ENCODE measurements around the gene TEX2. TPM values are rescaled to one million over a fixed set of nuclear protein-coding genes. Genes with fewer than 3 reads are reported as not detected.
A peak's percentile ranks its signal among the peaks of the same experiment; 100 is the strongest.

Gene TEX2
- total and polyA plus RNA-seq, 2 of the 13 experiments (the other 11 are each of a cell fraction or from before 2014, with no cell fraction given): 21.4 to 37.7 TPM

DNA sequence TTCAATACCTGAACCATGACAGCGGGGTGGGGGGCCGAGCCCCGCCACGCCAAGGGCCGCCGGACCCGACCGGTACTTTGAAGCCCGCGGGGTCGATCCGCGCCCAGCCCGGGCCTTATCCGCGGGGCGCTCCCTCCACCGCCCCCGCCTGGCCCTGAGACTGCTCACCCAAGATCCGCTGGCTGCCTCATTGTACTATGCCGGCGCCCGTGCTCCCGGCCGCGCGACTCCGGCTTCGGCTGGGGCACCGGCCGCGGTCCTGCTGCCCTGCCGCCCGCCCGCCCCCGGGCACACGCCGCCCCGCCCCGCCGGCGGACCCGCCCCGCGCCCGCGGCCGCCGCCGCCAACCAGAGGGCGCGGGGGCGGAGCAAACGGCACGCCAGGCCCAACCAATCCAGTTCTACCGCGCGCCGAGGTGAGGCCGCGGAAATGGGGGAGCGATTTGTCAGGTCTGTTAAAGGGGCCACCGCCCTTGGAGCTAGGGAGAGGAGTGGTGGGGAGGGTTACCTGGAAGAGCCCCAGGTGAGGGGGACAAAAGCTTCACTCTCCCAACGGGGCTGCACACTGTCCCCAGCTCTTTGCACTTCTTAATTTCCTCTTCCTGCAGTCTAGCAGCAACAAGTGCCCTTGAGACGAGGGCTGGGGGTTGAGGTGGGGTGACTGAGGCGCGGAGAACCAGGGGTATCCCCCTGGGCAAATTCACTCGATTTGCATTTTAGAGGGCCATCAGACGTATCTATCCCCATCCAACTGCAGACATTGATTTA lies at the start of gene TEX2 (continued):
- TF ChIP-seq, protein P1, sequence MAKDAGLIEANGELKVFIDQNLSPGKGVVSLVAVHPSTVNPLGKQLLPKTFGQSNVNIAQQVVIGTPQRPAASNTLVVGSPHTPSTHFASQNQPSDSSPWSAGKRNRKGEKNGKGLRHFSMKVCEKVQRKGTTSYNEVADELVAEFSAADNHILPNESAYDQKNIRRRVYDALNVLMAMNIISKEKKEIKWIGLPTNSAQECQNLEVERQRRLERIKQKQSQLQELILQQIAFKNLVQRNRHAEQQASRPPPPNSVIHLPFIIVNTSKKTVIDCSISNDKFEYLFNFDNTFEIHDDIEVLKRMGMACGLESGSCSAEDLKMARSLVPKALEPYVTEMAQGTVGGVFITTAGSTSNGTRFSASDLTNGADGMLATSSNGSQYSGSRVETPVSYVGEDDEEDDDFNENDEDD (CRISPR knock-in tag; IDR thresholded peaks at IDR 0.05; ENCODE audit: borderline replicate concordance): peak; percentile 92
- TF ChIP-seq HES4 (CRISPR knock-in tag; IDR thresholded peaks at IDR 0.05; ENCODE audit: borderline replicate concordance): no peak
- TF ChIP-seq ZNF557 (CRISPR knock-in tag; IDR thresholded peaks at IDR 0.05): no peak
- TF ChIP-seq, protein P2, sequence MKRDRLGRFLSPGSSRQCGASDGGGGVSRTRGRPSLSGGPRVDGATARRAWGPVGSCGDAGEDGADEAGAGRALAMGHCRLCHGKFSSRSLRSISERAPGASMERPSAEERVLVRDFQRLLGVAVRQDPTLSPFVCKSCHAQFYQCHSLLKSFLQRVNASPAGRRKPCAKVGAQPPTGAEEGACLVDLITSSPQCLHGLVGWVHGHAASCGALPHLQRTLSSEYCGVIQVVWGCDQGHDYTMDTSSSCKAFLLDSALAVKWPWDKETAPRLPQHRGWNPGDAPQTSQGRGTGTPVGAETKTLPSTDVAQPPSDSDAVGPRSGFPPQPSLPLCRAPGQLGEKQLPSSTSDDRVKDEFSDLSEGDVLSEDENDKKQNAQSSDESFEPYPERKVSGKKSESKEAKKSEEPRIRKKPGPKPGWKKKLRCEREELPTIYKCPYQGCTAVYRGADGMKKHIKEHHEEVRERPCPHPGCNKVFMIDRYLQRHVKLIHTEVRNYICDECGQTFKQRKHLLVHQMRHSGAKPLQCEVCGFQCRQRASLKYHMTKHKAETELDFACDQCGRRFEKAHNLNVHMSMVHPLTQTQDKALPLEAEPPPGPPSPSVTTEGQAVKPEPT (CRISPR knock-in tag; IDR thresholded peaks at IDR 0.05; ENCODE audit: low read depth): no peak
- TF ChIP-seq NRL (CRISPR knock-in tag; IDR thresholded peaks at IDR 0.05; ENCODE audit: borderline replicate concordance): 0 out of 2 replicates have a peak, but pooled peaks have one; percentile 31
- peak; percentile 58; the same call in 1 of the 2 replicates for TF ChIP-seq ZNF124 (CRISPR knock-in tag; IDR thresholded peaks at IDR 0.05)
- TF ChIP-seq ZNF562 (CRISPR knock-in tag; IDR thresholded peaks at IDR 0.05; ENCODE audit: borderline replicate concordance): no peak
- no peak for TF ChIP-seq RFX5 (IDR thresholded peaks at IDR 0.05; ENCODE audit: low read depth, low read length)
- TF ChIP-seq ZFY (CRISPR knock-in tag; IDR thresholded peaks at IDR 0.05): peak; percentile 66
- TF ChIP-seq, protein P3, sequence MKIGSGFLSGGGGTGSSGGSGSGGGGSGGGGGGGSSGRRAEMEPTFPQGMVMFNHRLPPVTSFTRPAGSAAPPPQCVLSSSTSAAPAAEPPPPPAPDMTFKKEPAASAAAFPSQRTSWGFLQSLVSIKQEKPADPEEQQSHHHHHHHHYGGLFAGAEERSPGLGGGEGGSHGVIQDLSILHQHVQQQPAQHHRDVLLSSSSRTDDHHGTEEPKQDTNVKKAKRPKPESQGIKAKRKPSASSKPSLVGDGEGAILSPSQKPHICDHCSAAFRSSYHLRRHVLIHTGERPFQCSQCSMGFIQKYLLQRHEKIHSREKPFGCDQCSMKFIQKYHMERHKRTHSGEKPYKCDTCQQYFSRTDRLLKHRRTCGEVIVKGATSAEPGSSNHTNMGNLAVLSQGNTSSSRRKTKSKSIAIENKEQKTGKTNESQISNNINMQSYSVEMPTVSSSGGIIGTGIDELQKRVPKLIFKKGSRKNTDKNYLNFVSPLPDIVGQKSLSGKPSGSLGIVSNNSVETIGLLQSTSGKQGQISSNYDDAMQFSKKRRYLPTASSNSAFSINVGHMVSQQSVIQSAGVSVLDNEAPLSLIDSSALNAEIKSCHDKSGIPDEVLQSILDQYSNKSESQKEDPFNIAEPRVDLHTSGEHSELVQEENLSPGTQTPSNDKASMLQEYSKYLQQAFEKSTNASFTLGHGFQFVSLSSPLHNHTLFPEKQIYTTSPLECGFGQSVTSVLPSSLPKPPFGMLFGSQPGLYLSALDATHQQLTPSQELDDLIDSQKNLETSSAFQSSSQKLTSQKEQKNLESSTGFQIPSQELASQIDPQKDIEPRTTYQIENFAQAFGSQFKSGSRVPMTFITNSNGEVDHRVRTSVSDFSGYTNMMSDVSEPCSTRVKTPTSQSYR (CRISPR knock-in tag; IDR thresholded peaks at IDR 0.05; ENCODE audit: borderline replicate concordance): peak; percentile 38; the same call in 1 of the 2 replicates
- TF ChIP-seq HOXA9 (CRISPR knock-in tag; IDR thresholded peaks at IDR 0.05; ENCODE audit: borderline replicate concordance): no peak
- TF ChIP-seq, protein P4, sequence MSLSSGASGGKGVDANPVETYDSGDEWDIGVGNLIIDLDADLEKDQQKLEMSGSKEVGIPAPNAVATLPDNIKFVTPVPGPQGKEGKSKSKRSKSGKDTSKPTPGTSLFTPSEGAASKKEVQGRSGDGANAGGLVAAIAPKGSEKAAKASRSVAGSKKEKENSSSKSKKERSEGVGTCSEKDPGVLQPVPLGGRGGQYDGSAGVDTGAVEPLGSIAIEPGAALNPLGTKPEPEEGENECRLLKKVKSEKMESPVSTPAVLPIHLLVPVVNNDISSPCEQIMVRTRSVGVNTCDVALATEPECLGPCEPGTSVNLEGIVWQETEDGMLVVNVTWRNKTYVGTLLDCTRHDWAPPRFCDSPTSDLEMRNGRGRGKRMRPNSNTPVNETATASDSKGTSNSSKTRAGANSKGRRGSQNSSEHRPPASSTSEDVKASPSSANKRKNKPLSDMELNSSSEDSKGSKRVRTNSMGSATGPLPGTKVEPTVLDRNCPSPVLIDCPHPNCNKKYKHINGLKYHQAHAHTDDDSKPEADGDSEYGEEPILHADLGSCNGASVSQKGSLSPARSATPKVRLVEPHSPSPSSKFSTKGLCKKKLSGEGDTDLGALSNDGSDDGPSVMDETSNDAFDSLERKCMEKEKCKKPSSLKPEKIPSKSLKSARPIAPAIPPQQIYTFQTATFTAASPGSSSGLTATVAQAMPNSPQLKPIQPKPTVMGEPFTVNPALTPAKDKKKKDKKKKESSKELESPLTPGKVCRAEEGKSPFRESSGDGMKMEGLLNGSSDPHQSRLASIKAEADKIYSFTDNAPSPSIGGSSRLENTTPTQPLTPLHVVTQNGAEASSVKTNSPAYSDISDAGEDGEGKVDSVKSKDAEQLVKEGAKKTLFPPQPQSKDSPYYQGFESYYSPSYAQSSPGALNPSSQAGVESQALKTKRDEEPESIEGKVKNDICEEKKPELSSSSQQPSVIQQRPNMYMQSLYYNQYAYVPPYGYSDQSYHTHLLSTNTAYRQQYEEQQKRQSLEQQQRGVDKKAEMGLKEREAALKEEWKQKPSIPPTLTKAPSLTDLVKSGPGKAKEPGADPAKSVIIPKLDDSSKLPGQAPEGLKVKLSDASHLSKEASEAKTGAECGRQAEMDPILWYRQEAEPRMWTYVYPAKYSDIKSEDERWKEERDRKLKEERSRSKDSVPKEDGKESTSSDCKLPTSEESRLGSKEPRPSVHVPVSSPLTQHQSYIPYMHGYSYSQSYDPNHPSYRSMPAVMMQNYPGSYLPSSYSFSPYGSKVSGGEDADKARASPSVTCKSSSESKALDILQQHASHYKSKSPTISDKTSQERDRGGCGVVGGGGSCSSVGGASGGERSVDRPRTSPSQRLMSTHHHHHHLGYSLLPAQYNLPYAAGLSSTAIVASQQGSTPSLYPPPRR (CRISPR knock-in tag; IDR thresholded peaks at IDR 0.05; ENCODE audit: borderline replicate concordance): peak; percentile 27; the same call in 1 of the 2 replicates
- peak; percentile 81 for TF ChIP-seq GATAD2A (CRISPR knock-in tag; IDR thresholded peaks at IDR 0.05)
- no peak for TF ChIP-seq ATF1 (CRISPR knock-in tag; IDR thresholded peaks at IDR 0.05)
- TF ChIP-seq ZNF563 (CRISPR knock-in tag; IDR thresholded peaks at IDR 0.05): no peak
- TF ChIP-seq, protein P5, sequence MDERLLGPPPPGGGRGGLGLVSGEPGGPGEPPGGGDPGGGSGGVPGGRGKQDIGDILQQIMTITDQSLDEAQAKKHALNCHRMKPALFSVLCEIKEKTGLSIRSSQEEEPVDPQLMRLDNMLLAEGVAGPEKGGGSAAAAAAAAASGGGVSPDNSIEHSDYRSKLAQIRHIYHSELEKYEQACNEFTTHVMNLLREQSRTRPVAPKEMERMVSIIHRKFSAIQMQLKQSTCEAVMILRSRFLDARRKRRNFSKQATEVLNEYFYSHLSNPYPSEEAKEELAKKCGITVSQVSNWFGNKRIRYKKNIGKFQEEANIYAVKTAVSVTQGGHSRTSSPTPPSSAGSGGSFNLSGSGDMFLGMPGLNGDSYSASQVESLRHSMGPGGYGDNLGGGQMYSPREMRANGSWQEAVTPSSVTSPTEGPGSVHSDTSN (CRISPR knock-in tag; IDR thresholded peaks at IDR 0.05): no peak
- TF ChIP-seq TBX2 (CRISPR knock-in tag; IDR thresholded peaks at IDR 0.05; ENCODE audit: borderline replicate concordance): peak; percentile 18

Data from HepG2 (cell line).